ENCODE results near the gene HIP1. TPM values are rescaled to one million over a fixed set of nuclear protein-coding genes. Genes with fewer than 3 reads are reported as not detected.

The HIP1 gene
- total RNA-seq, 1 experiment from 2014 or later: 5.3 TPM

GRCh38 chr7:75691793-75692543, 46.8 kb downstream of the HIP1 start:
- H3K79me2 ChIP-seq (ENCODE audit: low read length): no peaks in the 10 kb centered on the region
- intact Hi-C loops (cut with micrococcal nuclease): no loop called here
- CTCF ChIA-PET: no interaction called here

GRCh38 chr7:75690121-75690523, 48.6 kb downstream of the HIP1 start:
- TF ChIP-seq CTCF (conservative IDR thresholded peaks at IDR 0.05; ENCODE audit: low read depth, low read length): no peak
- no peak for TF ChIP-seq EZH2phosphoT487 (IDR thresholded peaks at IDR 0.05; ENCODE audit: borderline replicate concordance, low read length)
- no peak for TF ChIP-seq EZH2 (IDR thresholded peaks at IDR 0.05; ENCODE audit: low read length, unreplicated experiment)
- Histone ChIP-seq H3K9me2 (replicated peaks; ENCODE audit: low read length) (no peaks in the 10 kb centered on the region), H3K27me3 (ENCODE audit: low read length) (no peaks in the 10 kb centered on the region), H3K79me2 (ENCODE audit: low read length) (no peaks in the 10 kb centered on the region), H3K4me3 (ENCODE audit: low read length) (no peak overlapping the region), H3K9ac (ENCODE audit: low read length) (no peak overlapping the region), H3K27ac (ENCODE audit: low read length) (no peak overlapping the region), H3K9me3 (ENCODE audit: low read length) (no peaks in the 10 kb centered on the region), H2AFZ (ENCODE audit: low read length) (no peak overlapping the region), H3K4me1 (ENCODE audit: insufficient read depth, low read length) (no peaks in the 10 kb centered on the region), H3K36me3 (ENCODE audit: low read depth, low read length) (no peaks in the 10 kb centered on the region), H3F3A (ENCODE audit: low read length, unreplicated experiment) (no peaks in the 10 kb centered on the region), H3K4me2 (ENCODE audit: low read length) (no peak overlapping the region), H4K20me1 (ENCODE audit: low read length) (no peaks in the 10 kb centered on the region)
- intact Hi-C loops (cut with micrococcal nuclease): no loop called here
- ChIA-PET CTCF (no interaction called here), POLR2A (ENCODE audit: unreplicated experiment) (no interaction called here)
- ATAC-seq: no peak
- no peak for DNase-seq
- BruUV-seq (replicated peaks): no TSS peak

More at GRCh38 chr7:75691793-75692543, 46.8 kb downstream of the HIP1 start:
- DNase-seq: no peak
- H2AFZ ChIP-seq (ENCODE audit: low read length): no peak overlapping the region
- no peaks in the 10 kb centered on the region for H3K4me1 ChIP-seq (ENCODE audit: insufficient read depth, low read length)
- H3K27me3 ChIP-seq (ENCODE audit: low read length): no peaks in the 10 kb centered on the region
- H3F3A ChIP-seq (ENCODE audit: low read length, unreplicated experiment): no peaks in the 10 kb centered on the region
- no peak for ATAC-seq
- TF ChIP-seq EZH2phosphoT487 (IDR thresholded peaks at IDR 0.05; ENCODE audit: borderline replicate concordance, low read length) (no peak), CTCF (conservative IDR thresholded peaks at IDR 0.05; ENCODE audit: low read depth, low read length) (no peak), EZH2 (IDR thresholded peaks at IDR 0.05; ENCODE audit: low read length, unreplicated experiment) (no peak)
- H3K4me3 ChIP-seq (ENCODE audit: low read length): no peak overlapping the region
- H3K36me3 ChIP-seq (ENCODE audit: low read depth, low read length): no peaks in the 10 kb centered on the region
- no peaks in the 10 kb centered on the region for H3K9me2 ChIP-seq (replicated peaks; ENCODE audit: low read length)
- no peak overlapping the region for H3K9ac ChIP-seq (ENCODE audit: low read length)
- H4K20me1 ChIP-seq (ENCODE audit: low read length): no peaks in the 10 kb centered on the region
- no peak overlapping the region for H3K27ac ChIP-seq (ENCODE audit: low read length)
- POLR2A ChIA-PET (ENCODE audit: unreplicated experiment): no interaction called here
- no peak overlapping the region for H3K4me2 ChIP-seq (ENCODE audit: low read length)
- BruUV-seq (replicated peaks): no TSS peak
- H3K9me3 ChIP-seq (ENCODE audit: low read length): no peaks in the 10 kb centered on the region

All from PC-3 (cell line).